Tibial artery (tissue), 4 donors: ENCODE measurements around the gene KCNG3.

Source experiments
- DNase-seq, 2 donors: peaks; one replicate each; pipeline ENCODE4 v3.0.0-alpha.2; 2019
- H3K27ac ChIP-seq, 2 donors: fragments of 200-600 bp; sonication (generic) in 1 of 2; 1 replicate in 1 of 2; 2 replicates in 1 of 2; pipeline ENCODE4 v1.5.1; 2018 to 2019; ENCODE audit warnings: mild to moderate bottlenecking in 1 of 2
- H3K27me3 ChIP-seq, 2 donors: fragments of 200-600 bp; sonication (generic) in 1 of 2; one replicate each; pipeline versions ENCODE4 v1.5.1 to v1.6.0; 2016 to 2019
- H3K36me3 ChIP-seq, 3 donors: fragments of 200-600 bp; sonication (generic) in 2 of 3; one replicate each; pipeline ENCODE4 v1.5.1; 2016 to 2019; ENCODE audit warnings: mild to moderate bottlenecking in 2 of 3
- H3K4me1 ChIP-seq, 4 donors: fragments of 200-600 bp; sonication (generic) in 2 of 4; 1 replicate in 3 of 4; 2 replicates in 1 of 4; pipeline ENCODE4 v1.5.1; 2016 to 2019
- H3K4me3 ChIP-seq, 2 donors: fragments of 200-600 bp; sonication (generic) in 1 of 2; 1 replicate in 1 of 2; 2 replicates in 1 of 2; pipeline ENCODE4 v1.5.1; 2018 to 2019; ENCODE audit warnings: mild to moderate bottlenecking in 2 of 2
- H3K9me3 ChIP-seq, 3 donors: fragments of 200-600 bp; sonication (generic) in 1 of 3; one replicate each; pipeline ENCODE4 v1.5.1; 2016 to 2019
- intact Hi-C: fragments of 100-400 bp; cut with DNase I; formaldehyde crosslinking; loops from one replicate; pipeline ENCODE4 v1.15.0; 2023; ENCODE audit warnings: low total_unique reads
- TF ChIP-seq, protein P1 (sequence below), 2 experiments: fragments of 200-600 bp in 1 of 2; fragments of 450-650 bp in 1 of 2; IDR thresholded peaks; one replicate each; pipeline ENCODE4 v1.5.1; 2017 to 2019; ENCODE audit warnings: antibody characterized with exemption in 2 of 2, mild to moderate bottlenecking in 1 of 2, moderate library complexity in 1 of 2

Gene KCNG3

GRCh38 chr2:42493468-42494354 lies at the start of gene KCNG3:
KCNG3 (minus strand) TSS chr2:42493982; CDS start chr2:42493501, 481 bp downstream.
- peaks cover 0 to 27% (median 19%) of the 10 kb centered on the region in 4 donors for H3K4me1 ChIP-seq
- H3K4me3 ChIP-seq, result peak within 1 kb of the TSS; percentile 51 to 60
- peaks cover 4 to 45% of the 10 kb centered on the region in 2 donors for H3K27me3 ChIP-seq
- H3K9me3 ChIP-seq, result no peaks in the 10 kb centered on the region
- TF ChIP-seq, protein P1, sequence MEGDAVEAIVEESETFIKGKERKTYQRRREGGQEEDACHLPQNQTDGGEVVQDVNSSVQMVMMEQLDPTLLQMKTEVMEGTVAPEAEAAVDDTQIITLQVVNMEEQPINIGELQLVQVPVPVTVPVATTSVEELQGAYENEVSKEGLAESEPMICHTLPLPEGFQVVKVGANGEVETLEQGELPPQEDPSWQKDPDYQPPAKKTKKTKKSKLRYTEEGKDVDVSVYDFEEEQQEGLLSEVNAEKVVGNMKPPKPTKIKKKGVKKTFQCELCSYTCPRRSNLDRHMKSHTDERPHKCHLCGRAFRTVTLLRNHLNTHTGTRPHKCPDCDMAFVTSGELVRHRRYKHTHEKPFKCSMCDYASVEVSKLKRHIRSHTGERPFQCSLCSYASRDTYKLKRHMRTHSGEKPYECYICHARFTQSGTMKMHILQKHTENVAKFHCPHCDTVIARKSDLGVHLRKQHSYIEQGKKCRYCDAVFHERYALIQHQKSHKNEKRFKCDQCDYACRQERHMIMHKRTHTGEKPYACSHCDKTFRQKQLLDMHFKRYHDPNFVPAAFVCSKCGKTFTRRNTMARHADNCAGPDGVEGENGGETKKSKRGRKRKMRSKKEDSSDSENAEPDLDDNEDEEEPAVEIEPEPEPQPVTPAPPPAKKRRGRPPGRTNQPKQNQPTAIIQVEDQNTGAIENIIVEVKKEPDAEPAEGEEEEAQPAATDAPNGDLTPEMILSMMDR (IDR thresholded peaks at IDR 0.05), result no peak
- H3K27ac ChIP-seq, result no peak within 1 kb of the TSS
- DNase-seq, result peak in 1 of 2 donors; percentile 41
- intact Hi-C loops, result no loop called here
- no peaks in the 10 kb centered on the region for H3K36me3 ChIP-seq

- Histone ChIP-seq H3K27me3 (no peaks in the 10 kb centered on the region), H3K36me3 (no peaks in the 10 kb centered on the region), H3K4me1 (no peaks in the 10 kb centered on the region), H3K27ac (no peak overlapping the region), H3K4me3 (no peak overlapping the region), H3K9me3 (no peaks in the 10 kb centered on the region)
- intact Hi-C loops, result no loop called here
- TF ChIP-seq, protein P1 (IDR thresholded peaks at IDR 0.05), result no peak
- DNase-seq, result no peak
Observed at GRCh38 chr2:42542871-42543270, 49.1 kb upstream of the KCNG3 start.

DNA sequence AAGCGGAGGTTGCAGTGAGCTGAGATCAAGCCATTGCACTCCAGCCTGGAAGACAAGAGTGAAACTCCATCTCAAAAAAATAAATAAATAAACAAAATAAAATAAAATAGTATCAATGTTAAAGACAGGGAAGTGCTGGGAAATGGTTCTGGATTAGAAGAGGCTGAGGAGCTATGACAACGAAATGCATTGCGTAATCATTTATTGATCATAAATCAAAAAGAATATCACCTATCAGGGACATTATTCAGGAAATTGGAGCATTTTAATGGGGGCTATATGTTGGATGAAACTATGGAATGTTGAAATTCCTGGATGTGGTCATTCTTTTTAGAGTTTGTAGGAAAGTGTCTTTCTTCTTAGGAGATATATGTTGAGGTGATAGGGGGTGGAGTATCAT lies 43.7 kb upstream of the KCNG3 start:
- Histone ChIP-seq H3K4me3 (no peak overlapping the region), H3K27me3 (no peaks in the 10 kb centered on the region), H3K9me3 (no peaks in the 10 kb centered on the region), H3K4me1 (no peaks in the 10 kb centered on the region), H3K36me3 (no peaks in the 10 kb centered on the region), H3K27ac (no peak overlapping the region)
- intact Hi-C loops, result no loop called here
- no peak for DNase-seq
- TF ChIP-seq, protein P1 (IDR thresholded peaks at IDR 0.05), result no peak

DNA sequence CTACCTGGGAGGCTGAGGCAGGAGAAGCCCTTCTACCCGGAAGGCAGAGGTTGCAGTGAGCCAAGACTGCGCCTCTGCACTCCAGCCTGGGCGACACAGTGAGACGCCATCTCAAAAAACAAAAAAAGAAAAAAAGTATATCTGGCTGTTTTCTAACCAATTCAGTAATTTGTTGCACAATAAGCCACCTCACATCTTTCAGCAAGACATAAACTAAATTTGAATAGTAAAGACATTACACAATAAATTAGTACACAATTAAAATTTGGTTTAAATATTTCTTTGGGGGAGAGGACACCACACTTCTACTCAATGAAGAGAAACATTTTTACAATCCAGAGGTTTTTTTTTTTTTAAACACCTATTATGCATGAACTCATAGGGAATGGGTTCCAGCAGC lies 38.6 kb upstream of the KCNG3 start:
- H3K27me3 ChIP-seq, result no peaks in the 10 kb centered on the region
- H3K27ac ChIP-seq, result no peak overlapping the region
- intact Hi-C loops, result no loop called here
- H3K4me1 ChIP-seq, result no peaks in the 10 kb centered on the region
- no peaks in the 10 kb centered on the region for H3K9me3 ChIP-seq
- no peaks in the 10 kb centered on the region for H3K36me3 ChIP-seq
- DNase-seq, result no peak
- TF ChIP-seq, protein P1 (IDR thresholded peaks at IDR 0.05), result no peak
- no peak overlapping the region for H3K4me3 ChIP-seq

DNA sequence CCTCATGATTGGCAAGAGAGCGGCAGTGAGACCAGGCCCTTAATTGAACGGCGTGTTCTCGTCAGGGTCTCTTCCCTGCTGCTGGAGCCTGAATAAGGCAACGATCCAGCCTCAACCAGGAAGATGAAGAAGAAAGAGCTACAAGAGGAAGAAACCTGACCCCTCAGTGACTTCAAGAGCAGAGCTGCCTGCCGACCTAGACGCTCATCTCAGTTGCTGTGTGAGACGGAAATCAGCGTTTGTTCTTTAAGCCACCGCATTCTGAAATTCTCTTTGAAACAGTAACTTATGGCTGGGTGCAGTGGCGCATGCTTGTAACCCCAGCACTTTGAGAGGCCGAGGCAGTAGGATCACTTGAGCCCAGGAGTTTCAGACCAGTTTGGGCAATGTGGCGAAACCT lies 29.6 kb upstream of the KCNG3 start:
- intact Hi-C loops, result no loop called here
- H3K4me3 ChIP-seq, result no peak overlapping the region
- H3K9me3 ChIP-seq, result no peaks in the 10 kb centered on the region
- H3K4me1 ChIP-seq, result no peaks in the 10 kb centered on the region
- no peak for DNase-seq
- H3K36me3 ChIP-seq, result no peaks in the 10 kb centered on the region
- H3K27me3 ChIP-seq, result no peaks in the 10 kb centered on the region
- no peak overlapping the region for H3K27ac ChIP-seq
- TF ChIP-seq, protein P1 (IDR thresholded peaks at IDR 0.05), result no peak
